ENCODE measurements around the gene CACNA1E. TPM values are rescaled to one million over a fixed set of nuclear protein-coding genes. Genes with fewer than 3 reads are reported as not detected.

The CACNA1E gene
- total RNA-seq, 4 donors from 2014 or later, result 0.19 to 1.3 (median 0.44) TPM; not detected in 1

DNA sequence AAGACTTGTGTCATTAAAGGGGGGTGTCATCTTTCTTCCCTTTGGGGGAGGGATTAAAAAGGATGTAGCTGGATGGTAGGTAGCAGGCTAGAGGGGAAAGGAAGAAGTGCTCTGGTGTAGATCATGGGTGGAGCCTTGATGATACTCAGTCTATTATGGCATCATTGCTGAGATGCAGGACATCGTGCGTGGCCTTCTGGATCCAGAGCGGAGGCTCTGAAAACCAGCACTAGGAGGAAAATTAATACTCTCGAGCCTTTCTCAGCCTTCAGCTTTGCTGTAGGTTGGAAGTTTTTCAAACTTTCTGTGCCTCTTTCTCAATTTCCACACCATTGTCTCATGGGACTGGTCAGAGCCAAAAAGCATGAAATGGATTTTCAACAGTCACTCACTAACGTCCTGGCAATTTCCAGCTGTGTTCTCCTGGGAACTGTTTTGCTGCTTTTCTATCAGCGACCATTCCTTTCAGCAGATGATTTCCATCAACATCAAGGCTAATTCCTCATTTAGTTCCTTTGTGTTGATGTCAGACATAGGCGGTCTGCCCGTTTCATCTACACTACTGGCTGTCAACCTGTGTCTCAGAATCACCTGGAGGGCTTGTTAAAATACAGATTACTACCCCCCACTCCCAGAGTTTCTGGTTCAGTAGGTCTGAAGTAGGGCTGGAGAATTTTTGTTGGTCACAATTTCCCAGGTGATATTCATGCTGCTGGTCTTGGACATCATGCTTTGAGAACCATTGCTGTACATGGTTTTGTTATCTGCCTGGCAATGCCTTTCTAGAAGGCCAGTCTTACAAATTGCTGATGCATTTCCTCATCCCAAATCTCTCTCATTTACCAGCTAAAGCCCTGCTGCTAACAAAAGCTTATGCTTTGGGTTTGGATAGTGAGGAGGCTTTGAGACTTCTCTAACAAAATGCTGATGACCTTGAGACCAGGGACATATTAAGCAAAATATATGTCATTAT, 7.7 kb downstream of the CACNA1E start:
- DNase-seq (ENCODE audit: low spot score), result no peak
- no peak for ATAC-seq (ENCODE audit: low FRiP score)
- TF ChIP-seq, protein P1, sequence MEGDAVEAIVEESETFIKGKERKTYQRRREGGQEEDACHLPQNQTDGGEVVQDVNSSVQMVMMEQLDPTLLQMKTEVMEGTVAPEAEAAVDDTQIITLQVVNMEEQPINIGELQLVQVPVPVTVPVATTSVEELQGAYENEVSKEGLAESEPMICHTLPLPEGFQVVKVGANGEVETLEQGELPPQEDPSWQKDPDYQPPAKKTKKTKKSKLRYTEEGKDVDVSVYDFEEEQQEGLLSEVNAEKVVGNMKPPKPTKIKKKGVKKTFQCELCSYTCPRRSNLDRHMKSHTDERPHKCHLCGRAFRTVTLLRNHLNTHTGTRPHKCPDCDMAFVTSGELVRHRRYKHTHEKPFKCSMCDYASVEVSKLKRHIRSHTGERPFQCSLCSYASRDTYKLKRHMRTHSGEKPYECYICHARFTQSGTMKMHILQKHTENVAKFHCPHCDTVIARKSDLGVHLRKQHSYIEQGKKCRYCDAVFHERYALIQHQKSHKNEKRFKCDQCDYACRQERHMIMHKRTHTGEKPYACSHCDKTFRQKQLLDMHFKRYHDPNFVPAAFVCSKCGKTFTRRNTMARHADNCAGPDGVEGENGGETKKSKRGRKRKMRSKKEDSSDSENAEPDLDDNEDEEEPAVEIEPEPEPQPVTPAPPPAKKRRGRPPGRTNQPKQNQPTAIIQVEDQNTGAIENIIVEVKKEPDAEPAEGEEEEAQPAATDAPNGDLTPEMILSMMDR (IDR thresholded peaks at IDR 0.05), result no peak

DNA sequence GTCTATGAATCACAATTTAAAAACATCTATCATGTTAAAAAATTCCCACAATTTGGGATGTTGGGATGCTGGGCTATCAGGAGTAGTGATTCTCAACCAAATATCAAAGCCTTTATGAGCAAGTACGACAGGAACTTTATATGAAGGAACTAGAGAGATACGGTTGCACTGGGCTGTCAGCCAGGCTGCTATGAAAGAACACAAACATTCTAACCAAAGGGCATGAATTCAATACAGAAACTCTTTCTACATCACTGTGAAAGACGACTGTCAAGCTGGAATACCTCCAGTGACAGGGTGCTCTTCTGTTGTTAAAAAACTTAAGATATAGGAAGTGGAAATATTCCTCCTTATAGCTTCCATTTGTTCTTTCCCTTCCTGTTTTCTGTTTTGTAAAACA, 9.8 kb downstream of the CACNA1E start:
- DNase-seq (ENCODE audit: low spot score) (no peak), ATAC-seq (ENCODE audit: low FRiP score) (no peak)
- TF ChIP-seq, protein P1 (IDR thresholded peaks at IDR 0.05), result no peak

DNA sequence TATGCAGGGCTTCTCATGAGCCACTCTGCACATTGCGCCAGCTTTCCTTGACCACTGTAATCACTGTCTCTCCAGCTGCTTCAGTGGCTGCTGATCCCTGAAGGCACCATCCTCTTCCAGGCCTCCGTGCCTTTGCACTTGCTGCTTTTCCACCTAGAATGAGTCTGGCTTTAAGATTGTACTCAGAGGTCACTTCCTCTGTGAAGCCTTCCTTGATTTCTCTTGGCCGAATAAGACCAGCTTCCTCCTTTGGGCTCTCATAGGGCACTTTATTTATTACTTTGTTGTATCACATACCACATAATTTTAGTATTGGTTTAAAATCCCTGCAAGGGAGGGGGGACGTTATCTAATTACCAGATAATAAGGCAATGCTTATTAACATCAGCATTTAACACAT, 10.6 kb downstream of the CACNA1E start:
- TF ChIP-seq, protein P1 (IDR thresholded peaks at IDR 0.05), result no peak
- ATAC-seq (ENCODE audit: low FRiP score), result no peak
- DNase-seq (ENCODE audit: low spot score), result no peak

DNA sequence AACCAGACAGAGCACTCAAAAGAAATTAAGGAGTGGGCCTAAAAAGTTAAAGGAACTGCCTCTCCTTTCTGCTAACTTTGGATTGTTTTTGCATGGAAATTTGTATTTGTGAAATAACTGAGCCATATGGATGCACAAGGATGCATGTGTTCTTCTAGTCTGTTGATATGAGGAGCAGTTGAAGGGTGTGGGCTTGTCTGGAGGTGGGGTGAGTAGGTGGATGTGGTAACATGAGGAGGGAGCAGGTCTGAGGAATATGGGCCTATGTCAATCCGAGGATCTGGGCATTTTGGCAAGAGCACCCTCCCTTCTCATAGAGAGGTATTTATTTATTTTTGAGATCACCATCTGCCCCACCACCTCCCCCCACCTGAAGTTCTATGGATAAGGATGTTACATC, 13.4 kb downstream of the CACNA1E start:
- DNase-seq (ENCODE audit: low spot score) (no peak), ATAC-seq (ENCODE audit: low FRiP score) (no peak)
- TF ChIP-seq, protein P1 (IDR thresholded peaks at IDR 0.05), result no peak

DNA sequence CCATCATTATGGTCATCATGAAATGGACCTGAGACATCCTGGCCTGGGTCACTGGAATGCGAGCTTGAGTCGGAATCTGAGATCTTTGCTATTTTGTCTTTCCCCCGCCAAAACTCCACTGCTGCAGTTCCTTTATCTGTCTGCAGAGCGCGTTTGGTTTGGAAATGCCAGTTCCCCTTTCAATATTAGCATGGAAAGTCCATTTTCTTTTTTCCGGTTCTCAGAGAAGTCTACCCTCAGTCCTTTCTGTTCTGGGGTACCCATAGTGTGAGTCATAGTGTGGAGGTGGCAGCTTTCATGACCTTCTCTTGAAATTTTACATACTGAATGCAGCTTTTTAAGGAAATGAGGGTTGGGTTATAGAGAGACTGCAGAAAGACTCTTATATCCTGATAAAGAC, 14.6 kb downstream of the CACNA1E start:
- TF ChIP-seq, protein P1 (IDR thresholded peaks at IDR 0.05), result no peak
- DNase-seq (ENCODE audit: low spot score), result no peak
- ATAC-seq (ENCODE audit: low FRiP score), result no peak

DNA sequence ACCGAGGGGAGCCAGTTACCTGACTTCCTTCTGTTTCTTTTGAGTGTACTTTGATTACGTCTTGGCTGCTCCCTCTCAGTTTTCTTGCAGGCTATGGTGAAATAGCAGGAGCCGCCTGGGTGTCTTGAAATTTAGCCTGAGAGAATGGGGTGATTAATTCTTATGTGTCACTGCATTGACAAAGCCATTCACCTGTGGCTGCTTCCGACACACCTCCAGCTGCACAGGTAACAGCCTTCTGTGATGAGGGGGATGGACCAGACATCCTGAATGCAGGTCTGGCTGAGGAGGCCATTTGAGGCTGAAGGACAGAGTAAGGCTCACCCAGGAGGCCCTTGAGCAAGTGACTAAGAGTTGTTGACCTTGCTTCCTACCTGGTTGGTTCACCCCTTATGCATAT, 16.5 kb downstream of the CACNA1E start:
- no peak for ATAC-seq (ENCODE audit: low FRiP score)
- TF ChIP-seq, protein P1 (IDR thresholded peaks at IDR 0.05), result no peak
- no peak for DNase-seq (ENCODE audit: low spot score)

DNA sequence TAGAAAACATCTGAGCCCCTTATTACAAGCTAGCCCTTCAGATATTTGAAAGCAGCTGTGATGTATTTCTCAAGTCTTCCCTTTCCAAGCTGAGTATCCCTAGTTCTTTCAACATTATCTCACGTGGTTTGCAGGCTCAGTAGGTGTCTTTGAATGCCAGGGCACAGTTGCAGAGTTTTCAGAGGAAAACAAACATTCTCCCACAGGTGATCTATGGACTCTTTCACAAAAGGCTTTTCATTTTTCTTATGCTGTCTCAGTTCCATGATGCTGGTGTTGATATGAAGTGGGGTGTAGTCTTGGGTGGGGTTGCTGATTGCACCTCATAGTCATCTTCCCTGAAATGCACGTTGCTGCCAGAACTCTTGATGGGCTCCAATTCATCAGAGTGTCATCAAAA, 17.3 kb downstream of the CACNA1E start:
- TF ChIP-seq, protein P1 (IDR thresholded peaks at IDR 0.05), result no peak
- ATAC-seq (ENCODE audit: low FRiP score) (no peak), DNase-seq (ENCODE audit: low spot score) (no peak)
